ENCODE results near the gene RUNX1. TPM values are rescaled to one million over a fixed set of nuclear protein-coding genes. Genes with fewer than 3 reads are reported as not detected.

The RUNX1 gene
- total and polyA plus RNA-seq, 2 of the 13 experiments (the other 11 are each of a cell fraction or from before 2014, with no cell fraction given), result 5.4 to 6.4 TPM

GRCh38 chr21:34926803-34927467, 122.2 kb downstream of the RUNX1 start:
- ATAC-seq, result peak; percentile 97
- H3K27me3 ChIP-seq (ENCODE audit: control insufficient read depth in 1 of 2, insufficient read depth in 2 of 2, low read length in 2 of 2), result no peaks in the 10 kb centered on the region
- no peaks in the 10 kb centered on the region for H3K79me2 ChIP-seq (ENCODE audit: insufficient read depth, low read length)
- H2AFZ ChIP-seq (ENCODE audit: low read length), result peak overlapping the region; percentile 33
- POLR2A ChIA-PET, result no interaction called here
- no peaks in the 10 kb centered on the region for H4K20me1 ChIP-seq (ENCODE audit: insufficient read depth, low read length)
- no peak overlapping the region for H3K27ac ChIP-seq (ENCODE audit: extremely low read length, insufficient read depth, low read length)
- peaks cover 28% of the 10 kb centered on the region for H3K4me1 ChIP-seq (ENCODE audit: insufficient read depth, low read length)
- peak overlapping the region; percentile 47 for H3K4me2 ChIP-seq (ENCODE audit: low read depth, low read length)
- peak overlapping the region in 1 of 3 experiments; percentile 9; a peak in 1 of 6 replicates for H3K4me3 ChIP-seq (replicated peaks in 1 of 3; ENCODE audit: insufficient read depth in 1 of 3, low read depth in 2 of 3, low read length in 3 of 3)
- no peaks in the 10 kb centered on the region for H3K36me3 ChIP-seq (replicated peaks in 1 of 2; ENCODE audit: control insufficient read depth in 1 of 2, insufficient read depth in 2 of 2, low read length in 2 of 2)
- DNase-seq (ENCODE audit: low spot score), result peak; percentile 72
- H3K9ac ChIP-seq (ENCODE audit: insufficient read depth, low read depth, low read length), result no peak overlapping the region
- peak; percentile 90 for FAIRE-seq
- in situ Hi-C loops (cut with HindIII; ENCODE audit: extremely low pct_ligation_motif_present, low pct_unique_long_range_greater_than_20kb) (no loop called here), intact Hi-C loops (cut with micrococcal nuclease; ENCODE audit: unreplicated experiment) (no loop called here)
- WGBS (ENCODE audit: low lambda C conversion rate), result 42% methylated on average over 6 of the region's 6 CpGs
- CTCF ChIA-PET (ENCODE audit: low intra/inter-chr PET ratio, low total read pairs), result no interaction called here
- BruUV-seq (replicated peaks), result no TSS peak
- H3K9me3 ChIP-seq (ENCODE audit: low read length), result no peaks in the 10 kb centered on the region
- TF ChIP-seq ELF3 (CRISPR knock-in tag; IDR thresholded peaks at IDR 0.05) (peak; percentile 33; the same call in 1 of the 2 replicates), ZNF652 (CRISPR knock-in tag; IDR thresholded peaks at IDR 0.05; ENCODE audit: borderline replicate concordance, low read depth) (peak; percentile 48; the same call in 1 of the 2 replicates), ZNF580 (CRISPR knock-in tag; IDR thresholded peaks at IDR 0.05; ENCODE audit: borderline replicate concordance, low read depth) (no peak), EP300 (IDR thresholded peaks at IDR 0.05; ENCODE audit: low read depth in 2 of 2, low read length in 2 of 2) (0 out of 4 replicates have a peak, but pooled peaks of 1 of the 2 experiments have one; percentile 3), EP300 (CRISPR knock-in tag; IDR thresholded peaks at IDR 0.05; ENCODE audit: borderline replicate concordance) (no peak), HNF4G (IDR thresholded peaks at IDR 0.05; ENCODE audit: borderline replicate concordance, low read depth, low read length) (peak; percentile 81), HNF4G (CRISPR knock-in tag; IDR thresholded peaks at IDR 0.05; ENCODE audit: borderline replicate concordance, low read depth) (peak; percentile 44; the same call in 1 of the 2 replicates), ZHX2 (IDR thresholded peaks at IDR 0.05; ENCODE audit: low read depth) (no peak), ZHX2 (CRISPR knock-in tag; IDR thresholded peaks at IDR 0.05; ENCODE audit: borderline replicate concordance) (no peak), CBX5 (CRISPR knock-in tag; IDR thresholded peaks at IDR 0.05; ENCODE audit: borderline replicate concordance) (no peak), SAP130 (CRISPR knock-in tag; IDR thresholded peaks at IDR 0.05; ENCODE audit: low read depth) (0 out of 2 replicates have a peak, but pooled peaks have one; percentile 17), ASH2L (IDR thresholded peaks at IDR 0.05; ENCODE audit: insufficient read length, low read depth, low read length) (peak; percentile 20), PAXIP1 (CRISPR knock-in tag; conservative IDR thresholded peaks at IDR 0.05) (0 out of 2 replicates have a peak, but pooled peaks have one; percentile 25), RNF2 (conservative IDR thresholded peaks at IDR 0.05; ENCODE audit: low read depth) (no peak), ZNF644 (CRISPR knock-in tag; IDR thresholded peaks at IDR 0.05; ENCODE audit: low read depth) (peak; percentile 89)

All from HepG2 (cell line).